ENCODE results near the gene ITIH3.

- TF ChIP-seq GATA2 (IDR thresholded peaks at IDR 0.05; ENCODE audit: low read depth, low read length) (no peak), GATA3 (IDR thresholded peaks at IDR 0.05; ENCODE audit: low read depth, low read length) (no peak)
These were observed 47.4 kb downstream of the ITIH3 start for GRCh38 chr3:52841981-52842340.

Measured in SH-SY5Y (cell line).